ENCODE results near the gene JARID2. TPM values are rescaled to one million over a fixed set of nuclear protein-coding genes. Genes with fewer than 3 reads are reported as not detected.
"Not testable (repeated sequence)": the region's sequence is repeated elsewhere in the genome, so short reads cannot be mapped to it uniquely, and the experiment has no call there.

Gene JARID2
- total RNA-seq, 3 donors from 2014 or later, result 10.5 to 13.9 (median 11.5) TPM

GRCh38 chr6:15539722-15540270 lies 293.9 kb downstream of the JARID2 start:
- H3K4me1 ChIP-seq, result no peaks in the 10 kb centered on the region
- no peak for DNase-seq (ENCODE audit: low spot score in 2 of 2)
- H3K27ac ChIP-seq, result no peak overlapping the region
- no peak overlapping the region for H3K4me3 ChIP-seq
- TF ChIP-seq, protein P1, sequence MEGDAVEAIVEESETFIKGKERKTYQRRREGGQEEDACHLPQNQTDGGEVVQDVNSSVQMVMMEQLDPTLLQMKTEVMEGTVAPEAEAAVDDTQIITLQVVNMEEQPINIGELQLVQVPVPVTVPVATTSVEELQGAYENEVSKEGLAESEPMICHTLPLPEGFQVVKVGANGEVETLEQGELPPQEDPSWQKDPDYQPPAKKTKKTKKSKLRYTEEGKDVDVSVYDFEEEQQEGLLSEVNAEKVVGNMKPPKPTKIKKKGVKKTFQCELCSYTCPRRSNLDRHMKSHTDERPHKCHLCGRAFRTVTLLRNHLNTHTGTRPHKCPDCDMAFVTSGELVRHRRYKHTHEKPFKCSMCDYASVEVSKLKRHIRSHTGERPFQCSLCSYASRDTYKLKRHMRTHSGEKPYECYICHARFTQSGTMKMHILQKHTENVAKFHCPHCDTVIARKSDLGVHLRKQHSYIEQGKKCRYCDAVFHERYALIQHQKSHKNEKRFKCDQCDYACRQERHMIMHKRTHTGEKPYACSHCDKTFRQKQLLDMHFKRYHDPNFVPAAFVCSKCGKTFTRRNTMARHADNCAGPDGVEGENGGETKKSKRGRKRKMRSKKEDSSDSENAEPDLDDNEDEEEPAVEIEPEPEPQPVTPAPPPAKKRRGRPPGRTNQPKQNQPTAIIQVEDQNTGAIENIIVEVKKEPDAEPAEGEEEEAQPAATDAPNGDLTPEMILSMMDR (IDR thresholded peaks at IDR 0.05), result no peak
- no peak for TF ChIP-seq POLR2A (IDR thresholded peaks at IDR 0.05)
- TF ChIP-seq POLR2AphosphoS5 (IDR thresholded peaks at IDR 0.05), result no peak
- intact Hi-C loops (cut with DNase I; ENCODE audit: low total_unique reads), result loop anchor here (5.0 kb wide), 1 partner anchor 1422 kb away; the partner anchor contains the start of gene CD83
- no peaks in the 10 kb centered on the region for H3K36me3 ChIP-seq
- H3K27me3 ChIP-seq, result no peaks in the 10 kb centered on the region
- H3K9me3 ChIP-seq, result no peaks in the 10 kb centered on the region

DNA sequence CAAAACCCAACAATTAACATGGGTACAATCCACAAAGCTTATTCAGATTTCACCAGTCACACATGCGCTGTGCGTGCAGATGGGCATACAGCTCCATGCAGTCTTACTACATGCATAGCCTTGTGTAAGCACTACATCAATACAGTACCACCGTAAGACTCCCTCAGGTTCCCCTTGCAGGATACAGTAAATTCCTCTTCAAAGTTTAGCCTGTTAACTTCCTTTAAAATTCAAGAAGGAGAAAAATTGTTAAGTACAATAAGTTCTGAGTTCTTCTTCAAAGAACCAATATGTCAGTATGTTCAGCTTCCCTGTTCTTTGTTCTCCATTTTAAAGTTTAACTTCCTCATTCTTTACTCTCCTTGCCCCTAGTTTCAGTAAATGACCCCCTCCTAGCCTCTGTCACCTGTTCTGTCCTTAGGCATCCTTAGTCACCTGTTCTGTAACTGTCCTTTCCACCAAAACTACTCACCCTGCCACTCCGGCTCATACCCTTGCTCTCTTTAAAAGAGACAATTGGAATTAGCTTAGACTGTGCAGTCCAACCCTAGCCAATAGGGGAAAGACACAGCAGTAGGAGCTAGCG lies 297.6 kb downstream of the JARID2 start:
- H3K27ac ChIP-seq; H3K36me3 ChIP-seq; H3K4me3 ChIP-seq; H3K27me3 ChIP-seq; H3K4me1 ChIP-seq; intact Hi-C loops (cut with DNase I; ENCODE audit: low total_unique reads); DNase-seq (ENCODE audit: low spot score in 2 of 2); H3K9me3 ChIP-seq: not testable (repeated sequence)

- H3K4me1 ChIP-seq, result no peaks in the 10 kb centered on the region
- TF ChIP-seq, protein P1 (IDR thresholded peaks at IDR 0.05), result no peak
- TF ChIP-seq POLR2A (IDR thresholded peaks at IDR 0.05) (no peak), POLR2AphosphoS5 (IDR thresholded peaks at IDR 0.05) (no peak)
Observed at GRCh38 chr6:15544321-15544900, 298.5 kb downstream of the JARID2 start.

DNA sequence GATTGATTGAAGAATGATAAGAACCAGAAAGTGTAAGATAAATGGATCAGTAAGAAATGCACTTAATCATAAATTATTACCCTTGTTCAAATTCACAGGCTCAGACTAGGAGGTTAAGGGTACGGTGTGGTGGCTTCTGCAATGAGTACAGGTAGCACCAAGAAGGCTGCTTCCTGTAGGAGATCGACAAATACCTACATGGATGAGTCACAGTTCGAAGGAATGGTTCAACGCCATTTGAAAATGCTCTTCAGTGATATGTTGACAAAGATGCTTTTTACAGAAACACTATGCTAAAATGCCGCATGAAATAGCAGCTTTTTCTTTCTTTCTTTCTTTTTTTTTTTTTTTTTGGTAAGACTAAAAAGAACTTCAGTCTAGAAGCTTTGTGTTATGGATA lies 300.7 kb downstream of the JARID2 start:
- intact Hi-C loops (cut with DNase I; ENCODE audit: low total_unique reads), result no loop called here

More at GRCh38 chr6:15544321-15544900, 298.5 kb downstream of the JARID2 start:
- no peak for DNase-seq (ENCODE audit: low spot score in 2 of 2)
- Histone ChIP-seq H3K9me3 (no peaks in the 10 kb centered on the region), H3K27ac (no peak overlapping the region), H3K27me3 (no peaks in the 10 kb centered on the region), H3K36me3 (no peaks in the 10 kb centered on the region), H3K4me3 (no peak overlapping the region)
- intact Hi-C loops (cut with DNase I; ENCODE audit: low total_unique reads), result no loop called here

GRCh38 chr6:15547400-15547799 lies 301.5 kb downstream of the JARID2 start:
- no peak for DNase-seq (ENCODE audit: low spot score in 2 of 2)
- H3K9me3 ChIP-seq, result no peaks in the 10 kb centered on the region
- intact Hi-C loops (cut with DNase I; ENCODE audit: low total_unique reads), result no loop called here
- no peaks in the 10 kb centered on the region for H3K4me1 ChIP-seq
- no peaks in the 10 kb centered on the region for H3K36me3 ChIP-seq
- H3K4me3 ChIP-seq, result no peak overlapping the region
- H3K27ac ChIP-seq, result no peak overlapping the region
- H3K27me3 ChIP-seq, result no peaks in the 10 kb centered on the region
- TF ChIP-seq, protein P1 (IDR thresholded peaks at IDR 0.05), result no peak
- no peak for TF ChIP-seq POLR2AphosphoS5 (IDR thresholded peaks at IDR 0.05)
- no peak for TF ChIP-seq POLR2A (IDR thresholded peaks at IDR 0.05)

More for the DNA sequence above, 300.7 kb downstream of the JARID2 start:
- Histone ChIP-seq H3K36me3 (no peaks in the 10 kb centered on the region), H3K27me3 (no peaks in the 10 kb centered on the region), H3K4me3 (no peak overlapping the region), H3K27ac (no peak overlapping the region), H3K4me1 (no peaks in the 10 kb centered on the region), H3K9me3 (no peaks in the 10 kb centered on the region)
- TF ChIP-seq POLR2A (IDR thresholded peaks at IDR 0.05) (no peak), POLR2AphosphoS5 (IDR thresholded peaks at IDR 0.05) (no peak)
- TF ChIP-seq, protein P1 (IDR thresholded peaks at IDR 0.05), result no peak
- no peak for DNase-seq (ENCODE audit: low spot score in 2 of 2)

Data from breast epithelium (tissue), 4 donors.